CD14-positive monocyte (primary cell): ENCODE data around the gene VSIG10L. TPM values are rescaled to one million over a fixed set of nuclear protein-coding genes. Genes with fewer than 3 reads are reported as not detected.

Source experiments
- DNase-seq, 3 donors: peaks; one replicate each; pipeline ENCODE4 v3.0.0-alpha.2; 2011 to 2022
- H2AFZ ChIP-seq: 2 replicates; pipeline ENCODE4 v1.6.0; 2012; ENCODE audit warnings: mild to moderate bottlenecking, low read depth, low read length, inconsistent platforms; ENCODE audit not compliant: insufficient read depth, poor library complexity, severe bottlenecking
- H3K27ac ChIP-seq, 2 donors: 1 replicate in 1 of 2; 2 replicates in 1 of 2; pipeline ENCODE4 v1.5.1; 2012 to 2013; ENCODE audit warnings: low read length in 2 of 2, control low read depth in 1 of 2, inconsistent platforms in 1 of 2, low read depth in 1 of 2, mild to moderate bottlenecking in 1 of 2
- H3K27me3 ChIP-seq, 2 donors: one replicate each; pipeline versions ENCODE4 v1.6.0 to v1.6.1; 2011 to 2013; ENCODE audit warnings: low read length in 2 of 2; ENCODE audit not compliant: control insufficient read depth in 2 of 2, insufficient read depth in 2 of 2
- H3K36me3 ChIP-seq, 2 donors: replicated peaks in 1 of 2; 1 replicate in 1 of 2; 2 replicates in 1 of 2; pipeline versions ENCODE4 v1.5.1 to v1.6.1; 2012 to 2013; ENCODE audit warnings: low read length in 2 of 2, control low read depth in 1 of 2, inconsistent platforms in 1 of 2, mild to moderate bottlenecking in 1 of 2; ENCODE audit not compliant: insufficient read depth in 2 of 2, control insufficient read depth in 1 of 2
- H3K4me1 ChIP-seq, 2 donors: 1 replicate in 1 of 2; 2 replicates in 1 of 2; pipeline versions ENCODE4 v1.5.1 to v1.6.1; 2012 to 2013; ENCODE audit warnings: low read length in 2 of 2, control low read depth in 1 of 2, inconsistent platforms in 1 of 2, mild to moderate bottlenecking in 1 of 2, moderate library complexity in 1 of 2; ENCODE audit not compliant: insufficient read depth in 2 of 2, control insufficient read depth in 1 of 2
- H3K4me2 ChIP-seq: replicated peaks from 2 replicates; pipeline ENCODE3; 2012; ENCODE audit warnings: low read length, moderate library complexity, mild to moderate bottlenecking; ENCODE audit not compliant: poor library complexity, severe bottlenecking; ENCODE audit errors: extremely low read depth
- H3K4me3 ChIP-seq, 3 experiments: fragments of 200-600 bp in 1 of 3; sonication (generic) in 1 of 3; replicated peaks in 1 of 3; 1 replicate in 2 of 3; 2 replicates in 1 of 3; pipeline ENCODE4 v1.5.1; 2011 to 2013; ENCODE audit warnings: low read length in 3 of 3, mild to moderate bottlenecking in 3 of 3, control low read depth in 2 of 3, low read depth in 2 of 3, inconsistent platforms in 1 of 3, moderate library complexity in 1 of 3
- H3K79me2 ChIP-seq: 2 replicates; pipeline ENCODE4 v1.6.0; 2012; ENCODE audit warnings: mild to moderate bottlenecking, control low read depth, inconsistent platforms, low read length, moderate library complexity; ENCODE audit not compliant: insufficient read depth
- H3K9ac ChIP-seq: 2 replicates; pipeline ENCODE4 v1.6.0; 2017; ENCODE audit warnings: low read length, mild to moderate bottlenecking; ENCODE audit not compliant: insufficient read depth, poor library complexity, severe bottlenecking
- H3K9me3 ChIP-seq, 2 donors: replicated peaks in 1 of 2; 1 replicate in 1 of 2; 2 replicates in 1 of 2; pipeline versions ENCODE4 v1.5.1 to v1.6.1; 2012 to 2013; ENCODE audit warnings: low read length in 2 of 2, control low read depth in 1 of 2; ENCODE audit not compliant: control insufficient read depth in 1 of 2, insufficient read depth in 1 of 2
- H4K20me1 ChIP-seq: 2 replicates; pipeline ENCODE4 v1.6.0; 2012; ENCODE audit warnings: mild to moderate bottlenecking, low read length, control low read depth, moderate library complexity; ENCODE audit not compliant: insufficient read depth
- H3K27ac Mint-ChIP-seq, 7 donors: one replicate each; pipeline ENCODE4 v1.8.0; 2020; ENCODE audit warnings: mild to moderate bottlenecking in 7 of 7, mixed read lengths in 7 of 7, moderate library complexity in 6 of 7, inconsistent platforms in 2 of 7
- H3K27me3 Mint-ChIP-seq, 3 donors: one replicate each; pipeline ENCODE4 v1.8.0; 2021 to 2022; ENCODE audit warnings: low read depth in 3 of 3, mild to moderate bottlenecking in 3 of 3, mixed read lengths in 3 of 3, moderate library complexity in 3 of 3, inconsistent platforms in 1 of 3
- H3K36me3 Mint-ChIP-seq, 2 donors: one replicate each; pipeline ENCODE4 v1.8.0; 2020; ENCODE audit warnings: mixed read lengths in 2 of 2, inconsistent platforms in 1 of 2, mild to moderate bottlenecking in 1 of 2
- H3K4me1 Mint-ChIP-seq: one replicate; pipeline ENCODE4 v1.8.0; 2020; ENCODE audit warnings: mild to moderate bottlenecking, mixed read lengths
- H3K4me3 Mint-ChIP-seq, 2 donors: one replicate each; pipeline ENCODE4 v1.8.0; 2020; ENCODE audit warnings: mild to moderate bottlenecking in 2 of 2, mixed read lengths in 2 of 2, moderate library complexity in 1 of 2
- H3K9me3 Mint-ChIP-seq, 7 donors: one replicate each; pipeline ENCODE4 v1.8.0; 2020 to 2022; ENCODE audit warnings: mixed read lengths in 7 of 7, mild to moderate bottlenecking in 6 of 7, moderate library complexity in 6 of 7, inconsistent platforms in 2 of 7
- WGBS: methylation state at CpG from one replicate; pipeline ENCODE4 v1.1.5; 2013; ENCODE audit warnings: missing lambda C conversion rate; ENCODE audit not compliant: insufficient coverage; 5-methylcytosine and 5-hydroxymethylcytosine counted together
- intact Hi-C, 2 donors: fragments of 100-400 bp; cut with micrococcal nuclease; formaldehyde crosslinking; loops; one replicate each; pipeline versions ENCODE4 v1.15.0 to v1.15.1; 2023
- polyA plus RNA-seq, 3 donors: library from polyadenylated mRNA; depleted of rRNA in 1 of 3; unstranded in 2 of 3; stranded (reverse) in 1 of 3; fragments of 300-500 nt in 2 of 3; fragments of >200 nt in 1 of 3; fragmentation: Illumina TruSeq in 2 of 3; gene quantifications; 1 replicate in 2 of 3; 2 replicates in 1 of 3; pipeline ENCODE4 v1.2.3, GENCODE V29; 2012 to 2021
- TF ChIP-seq, protein P1 (sequence below): fragments of 200-600 bp; IDR thresholded peaks from one replicate; pipeline ENCODE4 v1.8.0; 2022; ENCODE audit warnings: antibody characterized with exemption, mild to moderate bottlenecking

The VSIG10L gene
- polyA plus RNA-seq, 3 donors = 0.62 to 2.3 (median 0.73) TPM

DNA sequence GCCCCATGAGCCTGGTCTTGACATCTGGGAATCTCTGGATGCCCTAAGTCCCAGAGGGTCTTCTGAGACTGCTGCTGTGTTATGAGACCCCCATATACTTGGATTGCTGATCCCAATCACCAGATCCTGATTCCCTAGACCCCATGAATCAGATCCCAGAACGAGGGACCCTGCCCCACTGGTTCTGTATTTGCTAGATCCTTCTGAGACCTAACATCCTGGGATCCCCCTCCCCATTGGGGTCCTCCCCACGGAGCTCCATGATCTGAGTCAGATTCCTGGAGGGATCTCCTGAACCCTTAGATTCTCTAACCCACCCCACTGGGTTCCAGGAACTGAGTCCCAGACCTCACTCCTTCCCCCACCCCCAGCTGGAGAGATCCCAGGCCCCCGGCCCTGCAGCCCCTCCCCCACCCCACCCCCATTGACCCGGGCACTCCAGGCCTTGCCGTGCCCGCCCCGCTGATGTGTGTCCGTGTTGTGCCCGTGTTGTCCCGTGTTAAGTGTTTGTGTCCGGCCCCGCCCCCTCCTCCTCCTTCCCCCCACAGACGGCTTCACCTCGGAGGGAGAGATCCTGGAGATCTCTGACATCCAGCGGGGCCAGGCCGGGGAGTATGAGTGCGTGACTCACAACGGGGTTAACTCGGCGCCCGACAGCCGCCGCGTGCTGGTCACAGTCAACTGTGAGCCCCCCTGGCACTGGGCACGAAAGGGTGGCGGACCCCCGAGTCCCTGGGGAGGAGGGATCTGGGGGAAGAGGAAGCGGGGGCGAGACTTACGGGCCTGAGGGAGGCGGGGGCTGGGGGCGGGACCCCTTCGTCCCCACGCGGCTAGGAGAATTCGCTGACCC is 15.5 kb downstream of the VSIG10L start:
- peaks cover 12 to 42% of the 10 kb centered on the region in 2 donors for H3K27me3 ChIP-seq
- peaks cover 2% of the 10 kb centered on the region in 2 donors for H3K36me3 Mint-ChIP-seq
- H3K27me3 Mint-ChIP-seq = peaks cover 45 to 63% (median 50%) of the 10 kb centered on the region in 3 donors
- peak overlapping the region in 1 of 2 donors; percentile 96 for H3K4me3 Mint-ChIP-seq
- H3K4me2 ChIP-seq = peak overlapping the region; percentile 72
- peaks cover 0 to 4% of the 10 kb centered on the region in 2 donors for H3K9me3 ChIP-seq
- H3K9me3 Mint-ChIP-seq = peaks cover 0 to 22% (median 6%) of the 10 kb centered on the region in 7 donors
- no peak overlapping the region for H3K9ac ChIP-seq
- H3K79me2 ChIP-seq = no peaks in the 10 kb centered on the region
- peaks cover 28% of the 10 kb centered on the region for H3K4me1 Mint-ChIP-seq
- WGBS = 15% methylated on average over 23 of the region's 36 CpGs
- H2AFZ ChIP-seq = peak overlapping the region; percentile 73
- no peaks in the 10 kb centered on the region for H3K36me3 ChIP-seq
- no peak for DNase-seq
- intact Hi-C loops = loop anchor here in 1 of 2 donors (5.0 kb wide), 1 partner anchor 41 kb away; the partner anchor contains the start of genes CLDND2 and ETFB
- H4K20me1 ChIP-seq = no peaks in the 10 kb centered on the region
- H3K4me3 ChIP-seq = no peak overlapping the region
- H3K27ac ChIP-seq = no peak overlapping the region
- H3K27ac Mint-ChIP-seq = peak overlapping the region in 3 of 7 donors; percentile 35 to 68 (median 65)
- TF ChIP-seq, protein P1, sequence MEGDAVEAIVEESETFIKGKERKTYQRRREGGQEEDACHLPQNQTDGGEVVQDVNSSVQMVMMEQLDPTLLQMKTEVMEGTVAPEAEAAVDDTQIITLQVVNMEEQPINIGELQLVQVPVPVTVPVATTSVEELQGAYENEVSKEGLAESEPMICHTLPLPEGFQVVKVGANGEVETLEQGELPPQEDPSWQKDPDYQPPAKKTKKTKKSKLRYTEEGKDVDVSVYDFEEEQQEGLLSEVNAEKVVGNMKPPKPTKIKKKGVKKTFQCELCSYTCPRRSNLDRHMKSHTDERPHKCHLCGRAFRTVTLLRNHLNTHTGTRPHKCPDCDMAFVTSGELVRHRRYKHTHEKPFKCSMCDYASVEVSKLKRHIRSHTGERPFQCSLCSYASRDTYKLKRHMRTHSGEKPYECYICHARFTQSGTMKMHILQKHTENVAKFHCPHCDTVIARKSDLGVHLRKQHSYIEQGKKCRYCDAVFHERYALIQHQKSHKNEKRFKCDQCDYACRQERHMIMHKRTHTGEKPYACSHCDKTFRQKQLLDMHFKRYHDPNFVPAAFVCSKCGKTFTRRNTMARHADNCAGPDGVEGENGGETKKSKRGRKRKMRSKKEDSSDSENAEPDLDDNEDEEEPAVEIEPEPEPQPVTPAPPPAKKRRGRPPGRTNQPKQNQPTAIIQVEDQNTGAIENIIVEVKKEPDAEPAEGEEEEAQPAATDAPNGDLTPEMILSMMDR = no peak
- H3K4me1 ChIP-seq = peaks cover 13 to 28% of the 10 kb centered on the region in 2 donors

DNA sequence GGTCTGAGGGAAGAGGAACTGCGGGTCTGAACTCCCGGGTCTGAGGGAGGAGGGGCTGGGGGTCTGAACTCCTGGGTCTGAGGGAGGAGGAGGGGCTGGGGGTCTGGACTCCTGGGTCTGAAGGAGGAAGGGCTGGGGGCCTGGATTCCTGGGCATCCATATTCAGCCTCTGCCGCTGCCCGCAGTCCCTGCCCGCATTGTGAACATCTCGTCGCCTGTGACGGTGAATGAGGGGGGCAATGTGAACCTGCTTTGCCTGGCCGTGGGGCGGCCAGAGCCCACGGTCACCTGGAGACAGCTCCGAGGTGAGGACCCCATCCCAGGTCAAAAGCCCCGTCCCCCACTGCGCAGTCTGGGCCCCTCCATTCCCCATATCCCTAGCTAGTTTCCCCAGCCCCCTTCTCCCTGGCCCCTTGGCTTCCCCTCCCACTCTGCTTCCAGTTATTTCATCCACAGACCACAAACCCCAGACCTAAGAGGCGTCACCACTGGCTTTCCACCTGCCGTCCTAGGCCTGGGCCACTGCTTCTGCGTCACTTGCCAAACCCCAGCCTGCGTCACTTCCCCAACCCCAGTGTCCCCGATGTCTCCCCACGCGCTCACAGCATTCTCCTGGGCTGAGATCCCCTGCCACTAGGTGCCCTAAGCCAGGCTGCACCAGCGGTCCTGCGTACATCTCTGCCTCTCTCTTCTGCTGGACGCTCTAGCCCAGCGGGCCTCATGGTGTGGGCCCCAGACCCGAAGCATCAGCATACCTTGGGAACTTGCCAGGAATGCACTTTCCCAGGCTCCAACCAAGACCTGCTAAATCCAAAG is 16.6 kb downstream of the VSIG10L start:
- H3K9me3 ChIP-seq = no peaks in the 10 kb centered on the region
- Mint-ChIP-seq H3K9me3 (peaks cover 0 to 19% (median 4%) of the 10 kb centered on the region in 7 donors), H3K27me3 (peaks cover 45 to 65% (median 50%) of the 10 kb centered on the region in 3 donors), H3K4me3 (peak overlapping the region in 1 of 2 donors; percentile 73), H3K27ac (peak overlapping the region in 3 of 7 donors; percentile 62 to 68 (median 65)), H3K36me3 (peaks cover 2% of the 10 kb centered on the region in 2 donors), H3K4me1 (peaks cover 28% of the 10 kb centered on the region)
- no peaks in the 10 kb centered on the region for H4K20me1 ChIP-seq
- peaks cover 12 to 42% of the 10 kb centered on the region in 2 donors for H3K27me3 ChIP-seq
- no peak overlapping the region for H2AFZ ChIP-seq
- TF ChIP-seq, protein P1 = no peak
- H3K27ac ChIP-seq = no peak overlapping the region
- intact Hi-C loops = loop anchor here in 1 of 2 donors (5.0 kb wide), 1 partner anchor 42 kb away; the partner anchor contains the start of genes CLDND2 and ETFB
- no peaks in the 10 kb centered on the region for H3K36me3 ChIP-seq
- no peak overlapping the region for H3K9ac ChIP-seq
- H3K4me2 ChIP-seq = no peak overlapping the region
- peak; percentile 34 to 72 (median 52) for DNase-seq
- H3K79me2 ChIP-seq = no peaks in the 10 kb centered on the region
- peaks cover 13 to 28% of the 10 kb centered on the region in 2 donors for H3K4me1 ChIP-seq
- H3K4me3 ChIP-seq = no peak overlapping the region
- 63% methylated on average over 24 of the region's 26 CpGs for WGBS
